Measurements from ENCODE around the gene ZNF397.
A peak's percentile ranks its signal among the peaks of the same experiment; 100 is the strongest.
"Not testable (repeated sequence)": the region's sequence is repeated elsewhere in the genome, so short reads cannot be mapped to it uniquely, and the experiment has no call there.

Gene ZNF397

GRCh38 chr18:35240664-35241447 is at the start of gene ZNF397:
Gene ZNF397 (plus strand): TSS chr18:35241034. CDS start chr18:35242471, 1,437 bp downstream.
- DNase-seq (ENCODE audit: low read depth, low spot score): peak; percentile 99

- no peak for DNase-seq (ENCODE audit: low read depth, low spot score)
These were observed 49.2 kb upstream of the ZNF397 start for GRCh38 chr18:35191698-35192025.

- DNase-seq (ENCODE audit: low read depth, low spot score): no peak
These were observed 48.4 kb upstream of the ZNF397 start for GRCh38 chr18:35192415-35192814.

- no peak for DNase-seq (ENCODE audit: low read depth, low spot score)
These were observed 47.5 kb upstream of the ZNF397 start for GRCh38 chr18:35193316-35193715.

GRCh38 chr18:35197296-35197695 is 43.5 kb upstream of the ZNF397 start:
- DNase-seq (ENCODE audit: low read depth, low spot score): no peak

GRCh38 chr18:35201256-35201931 is 39.4 kb upstream of the ZNF397 start:
- no peak for DNase-seq (ENCODE audit: low read depth, low spot score)

GRCh38 chr18:35203067-35203466 is 37.8 kb upstream of the ZNF397 start:
- no peak for DNase-seq (ENCODE audit: low read depth, low spot score)

GRCh38 chr18:35205199-35205712 is 35.6 kb upstream of the ZNF397 start:
- DNase-seq (ENCODE audit: low read depth, low spot score): no peak

- DNase-seq (ENCODE audit: low read depth, low spot score): not testable (repeated sequence)
These were observed 34.9 kb upstream of the ZNF397 start for GRCh38 chr18:35205746-35206458.

- DNase-seq (ENCODE audit: low read depth, low spot score): peak; percentile 13
These were observed 25.8 kb upstream of the ZNF397 start for GRCh38 chr18:35215026-35215425.

- not testable (repeated sequence) for DNase-seq (ENCODE audit: low read depth, low spot score)
These were observed 24.2 kb upstream of the ZNF397 start for GRCh38 chr18:35216611-35217010.

GRCh38 chr18:35219331-35219730 is 21.5 kb upstream of the ZNF397 start:
- not testable (repeated sequence) for DNase-seq (ENCODE audit: low read depth, low spot score)

GRCh38 chr18:35220424-35220823 is 20.4 kb upstream of the ZNF397 start:
- no peak for DNase-seq (ENCODE audit: low read depth, low spot score)

- no peak for DNase-seq (ENCODE audit: low read depth, low spot score)
These were observed 17.0 kb upstream of the ZNF397 start for GRCh38 chr18:35223797-35224196.

GRCh38 chr18:35227254-35227653 is 13.6 kb upstream of the ZNF397 start:
- DNase-seq (ENCODE audit: low read depth, low spot score): no peak

GRCh38 chr18:35231052-35231451 is 9.8 kb upstream of the ZNF397 start:
- DNase-seq (ENCODE audit: low read depth, low spot score): peak; percentile 86

- no peak for DNase-seq (ENCODE audit: low read depth, low spot score)
These were observed 4.1 kb upstream of the ZNF397 start for GRCh38 chr18:35236571-35237363.

GRCh38 chr18:35239314-35239713 is 1.5 kb upstream of the ZNF397 start:
- no peak for DNase-seq (ENCODE audit: low read depth, low spot score)

- no peak for DNase-seq (ENCODE audit: low read depth, low spot score)
These were observed 592 bp downstream of the ZNF397 start for GRCh38 chr18:35241448-35241804.

- no peak for DNase-seq (ENCODE audit: low read depth, low spot score)
These were observed 1.6 kb downstream of the ZNF397 start for GRCh38 chr18:35242426-35242825.

GRCh38 chr18:35244671-35245070 is 3.8 kb downstream of the ZNF397 start:
- no peak for DNase-seq (ENCODE audit: low read depth, low spot score)

Measured in ELF-1 (cell line).